ENCODE results near the gene RPUSD4. TPM values are rescaled to one million over a fixed set of nuclear protein-coding genes. Genes with fewer than 3 reads are reported as not detected.
A peak's percentile ranks its signal among the peaks of the same experiment; 100 is the strongest.

Gene RPUSD4
- total RNA-seq, 4 donors from 2014 or later, result 13.2 to 18.8 (median 14.0) TPM

GRCh38 chr11:126162306-126163030 lies 49.0 kb downstream of the RPUSD4 start:
- Histone ChIP-seq H3K27me3 (no peaks in the 10 kb centered on the region), H3K4me1 (peaks cover 0 to 28% (median 14%) of the 10 kb centered on the region in 3 donors), H3K36me3 (no peaks in the 10 kb centered on the region), H3K27ac (peak overlapping the region in 3 of 4 donors; percentile 56 to 73 (median 63)), H3K4me3 (no peak overlapping the region), H3K9me3 (no peaks in the 10 kb centered on the region)
- TF ChIP-seq CTCF (IDR thresholded peaks at IDR 0.05), result no peak
- TF ChIP-seq EP300 (IDR thresholded peaks at IDR 0.05), result no peak
- no peak for TF ChIP-seq POLR2AphosphoS5 (IDR thresholded peaks at IDR 0.05)
- TF ChIP-seq POLR2A (IDR thresholded peaks at IDR 0.05), result no peak
- ATAC-seq, result no peak
- 79 to 90% methylated on average over 3 to 4 of the region's 14 CpGs for WGBS, 2 donors (ENCODE audit: low coverage in 1 of 2)

GRCh38 chr11:126161023-126161391 lies 50.4 kb downstream of the RPUSD4 start:
- Histone ChIP-seq H3K4me1 (peaks cover 0 to 25% (median 14%) of the 10 kb centered on the region in 3 donors), H3K9me3 (no peaks in the 10 kb centered on the region), H3K27me3 (no peaks in the 10 kb centered on the region), H3K27ac (no peak overlapping the region), H3K36me3 (no peaks in the 10 kb centered on the region), H3K4me3 (no peak overlapping the region)
- 20 to 75% methylated on average over 1 to 2 of the region's 7 CpGs for WGBS, 2 donors (ENCODE audit: low coverage in 1 of 2)
- no peak for ATAC-seq
- TF ChIP-seq CTCF (IDR thresholded peaks at IDR 0.05), result no peak
- TF ChIP-seq POLR2AphosphoS5 (IDR thresholded peaks at IDR 0.05), result no peak
- no peak for TF ChIP-seq POLR2A (IDR thresholded peaks at IDR 0.05)
- TF ChIP-seq EP300 (IDR thresholded peaks at IDR 0.05), result no peak

GRCh38 chr11:126160345-126161022 lies 51.0 kb downstream of the RPUSD4 start:
- H3K4me1 ChIP-seq, result peaks cover 0 to 20% (median 11%) of the 10 kb centered on the region in 3 donors
- no peak overlapping the region for H3K27ac ChIP-seq
- 57 to 82% methylated on average over 5 of the region's 18 CpGs for WGBS, 2 donors (ENCODE audit: low coverage in 1 of 2)
- H3K4me3 ChIP-seq, result no peak overlapping the region
- ATAC-seq, result no peak
- no peaks in the 10 kb centered on the region for H3K36me3 ChIP-seq
- no peaks in the 10 kb centered on the region for H3K27me3 ChIP-seq
- H3K9me3 ChIP-seq, result no peaks in the 10 kb centered on the region
- TF ChIP-seq POLR2AphosphoS5 (IDR thresholded peaks at IDR 0.05) (no peak), EP300 (IDR thresholded peaks at IDR 0.05) (no peak), POLR2A (IDR thresholded peaks at IDR 0.05) (no peak), CTCF (IDR thresholded peaks at IDR 0.05) (no peak)

- ATAC-seq, result no peak
- no peak overlapping the region for H3K27ac ChIP-seq
- H3K27me3 ChIP-seq, result no peaks in the 10 kb centered on the region
- peaks cover 0 to 17% (median 11%) of the 10 kb centered on the region in 3 donors for H3K4me1 ChIP-seq
- TF ChIP-seq EP300 (IDR thresholded peaks at IDR 0.05) (no peak), CTCF (IDR thresholded peaks at IDR 0.05) (no peak), POLR2AphosphoS5 (IDR thresholded peaks at IDR 0.05) (no peak), POLR2A (IDR thresholded peaks at IDR 0.05) (no peak)
- no peak overlapping the region for H3K4me3 ChIP-seq
- H3K36me3 ChIP-seq, result no peaks in the 10 kb centered on the region
- WGBS, 2 donors (ENCODE audit: low coverage in 1 of 2), result 100% methylated on average over 4 of the region's 19 CpGs; no CpG with 5 or more reads in 1 of the 2 donors
- H3K9me3 ChIP-seq, result no peaks in the 10 kb centered on the region
Measured at GRCh38 chr11:126159719-126160344, 51.6 kb downstream of the RPUSD4 start.
